DMS53 (cell line): ENCODE data around the gene UPK3B.
A peak's percentile ranks its signal among the peaks of the same experiment; 100 is the strongest.
"Not testable (repeated sequence)": the region's sequence is repeated elsewhere in the genome, so short reads cannot be mapped to it uniquely, and the experiment has no call there.

Experiments used
- DNase-seq: peaks from one replicate; lab custom pipeline; 2025; lab: John Stamatoyannopoulos, UW

UPK3B gene

DNA sequence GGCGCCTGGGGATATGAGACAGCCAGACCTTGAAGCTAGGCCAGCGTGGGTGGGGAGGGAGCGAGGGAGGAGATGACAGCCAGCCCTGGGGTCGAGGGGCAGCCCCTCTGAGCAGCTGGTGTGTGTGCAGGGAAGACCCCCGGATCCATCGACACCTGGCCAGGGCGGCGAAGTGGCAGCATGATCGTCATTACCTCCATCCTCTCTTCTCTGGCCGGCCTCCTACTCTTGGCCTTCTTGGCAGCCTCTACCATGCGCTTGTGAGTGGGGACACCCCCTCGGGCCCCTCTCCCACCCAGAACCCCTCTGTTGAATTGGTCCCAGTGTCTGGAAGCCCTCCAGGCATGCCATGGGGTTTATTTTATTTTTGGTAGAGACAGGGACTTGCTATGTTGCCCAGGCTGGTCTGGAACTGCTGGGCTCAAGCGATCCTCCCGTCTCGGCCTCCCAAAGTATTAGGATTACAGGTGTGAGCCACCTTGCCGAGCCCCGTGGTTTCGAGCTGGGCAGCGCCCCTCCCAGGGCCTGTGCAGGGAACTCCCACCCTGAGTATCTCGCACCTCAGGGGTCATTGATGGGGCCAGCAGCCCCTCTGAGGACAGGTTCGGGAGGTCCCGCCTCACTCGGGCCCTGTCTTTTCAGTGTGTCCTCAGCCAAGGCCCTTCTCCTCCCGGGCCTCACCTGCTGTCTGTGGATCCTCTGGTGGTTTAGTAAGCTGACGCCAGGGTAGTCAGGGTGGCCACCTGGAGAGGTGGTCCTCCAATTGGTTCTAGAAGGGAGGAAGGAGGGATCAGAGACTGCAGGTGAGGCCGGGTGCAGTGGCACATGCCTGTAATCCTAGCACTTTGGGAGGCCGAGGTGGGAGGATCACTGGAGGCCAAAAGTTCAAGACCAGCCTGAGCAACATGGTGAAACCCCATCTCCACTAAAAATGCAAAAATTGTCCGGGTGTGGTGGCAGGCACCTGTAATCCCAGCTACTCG, 3.8 kb downstream of the UPK3B start:
- no peak for DNase-seq

DNA sequence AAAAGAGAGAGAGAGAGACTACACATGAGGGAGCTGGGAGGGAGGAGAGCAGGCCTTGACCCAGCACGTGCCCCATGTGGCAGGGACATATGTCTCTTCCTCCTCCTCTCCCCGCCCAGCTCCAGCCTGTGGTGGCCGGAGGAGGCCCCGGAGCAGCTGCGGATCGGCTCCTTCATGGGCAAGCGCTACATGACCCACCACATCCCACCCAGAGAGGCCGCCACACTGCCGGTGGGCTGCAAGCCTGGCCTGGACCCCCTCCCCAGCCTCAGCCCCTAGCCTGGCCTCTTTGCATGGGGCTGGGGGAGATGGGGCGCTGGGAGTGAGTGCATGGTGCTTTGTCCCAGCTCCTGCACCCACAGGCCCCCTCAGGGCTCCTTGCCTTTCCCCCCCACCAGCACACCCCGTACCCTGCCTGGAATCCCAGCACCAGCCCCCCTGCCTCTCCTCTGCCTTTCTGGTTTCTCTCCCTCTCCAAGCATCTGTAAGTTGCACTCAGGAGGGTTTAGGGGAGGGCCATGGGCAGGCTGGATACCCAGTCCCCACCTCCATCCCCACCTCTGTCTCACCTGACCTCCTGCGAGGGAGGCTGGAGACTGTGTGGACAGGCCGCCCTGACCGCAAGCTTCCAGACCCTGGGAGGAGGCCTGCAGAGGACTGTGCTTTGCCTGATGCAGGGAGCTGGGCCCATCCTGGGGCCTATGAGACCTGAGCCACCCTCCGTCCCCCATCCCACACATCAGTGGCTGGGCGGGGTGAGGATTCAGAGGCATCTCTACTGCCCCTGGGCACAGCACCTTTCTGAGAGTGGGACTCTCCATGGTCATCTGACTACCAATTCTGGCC, 4.8 kb downstream of the UPK3B start:
- no peak for DNase-seq

DNA sequence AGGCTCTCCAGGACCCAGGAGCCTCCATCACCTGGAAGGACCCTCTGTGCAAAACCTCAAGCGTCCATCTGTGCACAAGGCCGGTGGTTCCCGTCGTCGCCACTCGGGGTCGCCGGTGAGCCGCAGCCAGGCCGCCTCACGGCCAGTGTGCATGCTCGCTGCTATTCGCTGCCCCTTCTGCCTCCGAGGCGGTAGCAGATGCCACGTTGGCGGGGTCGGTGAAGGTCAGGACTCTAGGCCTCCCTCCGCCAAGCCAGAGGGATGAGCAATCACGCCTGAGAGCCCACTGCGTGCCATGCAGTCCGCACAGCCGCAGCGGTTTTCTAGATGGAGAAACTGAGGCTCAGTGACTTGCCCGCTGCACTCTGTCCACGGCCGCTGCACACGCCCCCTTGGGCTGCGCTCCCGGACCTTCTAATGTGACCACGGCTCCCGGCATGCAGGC, 5.7 kb downstream of the UPK3B start:
- DNase-seq = no peak

DNA sequence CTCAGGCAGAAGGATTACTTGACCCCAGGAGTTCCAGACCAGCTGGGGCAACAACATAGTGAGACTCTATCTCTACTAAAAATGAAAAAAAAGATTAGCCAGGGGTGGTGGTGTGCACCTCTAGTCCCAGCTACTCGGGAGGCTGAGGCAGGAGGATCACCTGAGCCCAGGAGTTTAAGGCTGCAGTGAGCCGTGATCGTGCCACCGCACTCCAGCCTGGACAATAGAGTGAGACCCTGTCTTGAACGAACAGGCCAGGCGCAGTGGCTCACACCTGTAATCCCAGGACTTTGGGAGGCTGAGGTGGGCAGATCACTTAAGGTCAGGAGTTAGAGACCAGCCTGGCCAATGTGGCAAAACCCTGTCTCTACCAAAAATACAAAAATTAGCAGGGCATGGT, 6.6 kb downstream of the UPK3B start:
- DNase-seq = not testable (repeated sequence)

DNA sequence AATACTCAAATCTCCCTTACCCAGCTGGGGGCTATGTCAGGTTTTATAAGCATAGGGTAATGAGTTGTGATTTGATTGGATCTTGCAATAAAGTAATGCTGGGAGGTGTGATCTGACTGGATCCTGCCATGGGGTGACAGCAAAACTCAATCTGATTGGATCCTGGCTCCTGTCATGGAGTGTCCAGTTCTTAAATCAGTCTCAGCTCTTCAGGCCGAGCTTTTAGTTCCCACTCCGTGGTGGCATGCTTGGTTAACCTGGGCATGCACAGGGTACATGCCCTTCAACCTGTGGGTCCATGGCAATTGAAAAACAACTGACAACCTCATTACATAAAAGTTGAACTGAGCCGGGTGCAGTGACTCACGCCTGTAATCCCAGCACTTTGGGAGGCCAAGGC, 15.8 kb downstream of the UPK3B start:
- not testable (repeated sequence) for DNase-seq

DNA sequence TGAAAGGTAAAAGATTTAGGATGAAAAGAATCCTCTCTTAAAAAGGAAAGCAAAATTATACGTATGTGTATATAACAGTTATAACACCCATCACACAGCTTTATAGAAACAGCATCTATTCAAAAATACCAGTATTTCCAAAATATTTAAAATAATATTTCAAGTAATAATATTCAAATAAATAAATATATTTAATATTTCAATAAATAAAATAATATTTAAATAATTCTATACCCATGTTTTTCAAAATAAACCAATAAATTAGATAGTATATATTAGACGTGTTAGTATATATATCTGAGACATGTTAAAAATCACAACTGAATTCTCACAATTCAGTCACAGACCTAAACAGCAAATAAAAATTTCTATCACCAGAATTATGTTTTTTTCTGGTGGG, 21.3 kb downstream of the UPK3B start:
- not testable (repeated sequence) for DNase-seq

DNA sequence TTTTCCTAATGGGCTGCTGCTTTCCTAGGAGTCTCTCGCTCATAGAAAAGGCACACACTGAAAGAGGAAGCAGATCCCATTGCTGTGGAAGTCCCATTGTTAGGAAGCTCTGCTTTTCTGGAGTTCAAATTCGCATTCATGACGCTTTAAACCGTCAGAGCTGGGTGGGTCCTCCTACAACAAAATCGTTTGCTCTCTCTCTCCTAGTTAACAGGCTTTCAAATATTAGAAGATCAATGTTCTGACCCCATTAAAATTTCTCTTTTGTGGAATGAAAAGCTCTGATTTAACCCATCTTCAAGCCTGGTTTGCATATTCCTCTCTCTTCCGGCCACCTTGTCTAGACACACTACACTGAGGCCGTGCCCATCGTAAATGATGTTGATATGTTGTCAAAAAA, 32.8 kb downstream of the UPK3B start, which contains the start of gene SPDYE16:
TSS of gene SPDYE16 (minus strand) at position 101 of the 400 bp plus-strand sequence. CDS start 1,838 bp downstream, outside the sequence.
- not testable (repeated sequence) for DNase-seq

DNA sequence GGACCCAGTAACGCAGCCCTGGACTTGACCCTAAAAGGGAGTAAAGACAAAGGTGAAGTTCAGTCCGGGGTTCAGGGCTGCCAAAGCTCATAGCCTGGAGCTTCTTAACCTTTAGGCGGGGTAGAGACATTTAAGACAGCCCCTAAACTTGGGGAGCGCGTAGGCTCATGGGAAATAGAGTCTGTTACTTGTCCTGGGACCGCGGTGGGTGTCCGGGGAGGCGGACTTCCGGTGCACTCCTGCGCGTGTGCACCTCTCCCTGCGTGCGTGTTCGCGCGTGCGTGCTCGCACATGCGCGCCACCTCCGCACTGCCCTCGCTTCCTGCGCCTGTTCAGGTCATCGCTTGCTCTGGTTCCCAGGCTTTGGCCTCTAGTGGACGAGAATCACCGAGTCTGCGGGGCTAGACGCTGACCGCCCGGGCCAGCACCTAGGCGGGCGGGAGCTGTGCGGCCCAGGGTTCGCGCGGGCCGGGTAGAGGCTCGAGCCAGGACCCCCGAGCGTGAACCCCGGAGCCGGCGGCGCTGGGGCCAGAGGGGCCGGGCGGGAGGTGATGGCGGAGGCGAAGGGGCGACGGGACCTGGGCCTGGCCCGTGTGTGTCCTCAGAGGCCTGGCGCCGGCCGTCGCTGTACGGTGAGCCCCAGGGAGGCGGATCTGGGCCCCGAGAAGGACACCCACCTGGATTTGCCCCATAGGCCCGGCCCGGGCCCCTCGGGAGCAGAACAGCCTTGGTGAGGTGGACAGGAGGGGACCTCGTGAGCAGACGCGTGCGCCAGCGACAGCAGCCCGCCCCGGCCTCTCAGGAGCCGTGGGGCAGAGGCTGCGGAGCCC, 38.9 kb downstream of the UPK3B start:
- peak; percentile 94 for DNase-seq

DNA sequence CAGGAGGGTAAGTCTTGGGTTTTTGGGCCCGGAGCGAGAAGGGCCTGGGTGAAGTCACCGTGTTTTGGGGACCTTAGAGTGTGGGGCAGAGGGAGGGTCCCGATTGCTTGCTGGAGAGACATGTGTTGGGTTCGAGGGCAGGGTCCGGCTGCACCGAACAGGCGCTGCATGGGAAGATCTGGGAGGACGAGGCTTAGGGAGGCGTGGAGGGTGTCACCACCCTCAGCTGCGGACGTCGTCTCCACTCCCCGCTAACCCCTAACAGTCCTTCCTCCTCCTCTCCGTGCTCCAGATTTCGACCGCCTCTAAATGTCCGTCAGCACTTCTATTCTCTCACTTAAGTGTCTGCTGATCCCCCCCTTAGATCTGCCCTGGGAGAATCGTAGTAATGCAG, 39.5 kb downstream of the UPK3B start:
- DNase-seq = not testable (repeated sequence)

DNA sequence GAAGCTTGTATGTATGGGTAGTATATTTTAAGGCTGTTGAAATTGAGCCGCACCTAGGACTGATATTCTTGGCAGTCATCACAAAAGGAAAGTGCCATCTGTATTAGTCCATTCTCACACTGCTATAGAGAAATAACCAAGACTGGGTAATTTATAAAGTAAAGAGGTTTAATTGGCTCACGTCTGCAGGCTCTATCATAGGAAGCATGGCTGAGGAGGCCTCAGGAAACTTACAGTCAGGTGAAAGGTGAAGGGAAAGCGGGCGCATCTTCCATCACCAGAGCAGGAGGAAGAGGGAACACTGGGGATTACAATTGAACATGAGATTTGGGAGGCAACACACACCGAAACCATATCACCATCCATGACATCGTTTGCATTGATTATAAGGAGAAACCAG, 41.6 kb downstream of the UPK3B start:
- not testable (repeated sequence) for DNase-seq

DNA sequence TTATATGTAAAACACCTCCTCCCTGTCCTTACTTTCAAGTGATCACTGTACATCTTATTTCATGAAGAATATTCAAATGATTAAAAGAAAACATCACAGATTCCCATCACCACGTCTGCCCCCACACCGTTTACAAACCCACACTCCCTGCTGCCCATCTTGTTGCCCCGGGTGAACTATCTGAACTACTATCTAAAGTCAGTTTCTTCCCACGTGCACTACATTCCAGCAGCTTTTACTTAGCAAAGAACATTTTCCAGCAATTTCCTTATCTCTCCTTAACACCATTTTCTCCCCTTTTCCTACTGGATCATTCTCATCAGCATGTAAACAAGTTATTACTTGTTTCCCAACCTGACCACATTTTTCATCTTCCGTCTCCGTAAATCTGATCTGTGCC, 49.3 kb downstream of the UPK3B start:
- not testable (repeated sequence) for DNase-seq

DNA sequence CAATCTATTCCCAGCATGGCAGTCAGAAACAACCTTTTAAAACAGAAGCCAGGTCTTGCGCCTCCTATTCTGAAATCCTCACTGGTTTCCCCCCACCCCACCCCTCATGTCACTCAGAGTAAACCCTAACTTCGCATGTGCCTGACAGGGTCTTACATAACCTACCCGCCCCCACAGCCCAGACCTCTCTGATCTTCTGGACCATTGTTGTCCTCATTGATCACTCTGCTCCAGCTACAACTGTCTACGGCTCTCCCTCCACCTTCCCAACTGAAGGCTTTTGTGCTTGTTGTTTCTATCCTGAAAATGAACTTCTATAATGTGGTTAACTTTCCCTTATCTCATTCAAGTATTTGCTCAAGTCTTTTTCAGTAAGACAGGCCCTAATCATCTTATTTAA, 49.8 kb downstream of the UPK3B start:
- not testable (repeated sequence) for DNase-seq

DNA sequence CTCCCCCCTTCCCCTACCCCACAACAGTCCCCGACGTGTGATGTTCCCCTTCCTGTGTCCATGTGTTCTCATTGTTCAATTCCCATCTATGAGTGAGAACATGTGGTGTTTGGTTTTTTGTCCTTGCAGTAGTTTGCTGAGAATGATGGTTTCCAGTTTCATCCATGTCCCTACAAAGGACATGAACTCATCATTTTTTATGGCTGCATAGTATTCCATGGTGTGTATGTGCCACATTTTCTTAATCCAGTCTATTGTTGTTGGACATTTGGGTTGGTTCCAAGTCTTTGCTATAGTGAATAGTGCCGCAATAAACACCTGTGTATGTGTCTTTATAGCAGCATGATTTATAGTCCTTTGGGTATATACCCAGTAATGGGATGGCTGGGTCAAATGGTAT, 51.0 kb downstream of the UPK3B start:
- not testable (repeated sequence) for DNase-seq

DNA sequence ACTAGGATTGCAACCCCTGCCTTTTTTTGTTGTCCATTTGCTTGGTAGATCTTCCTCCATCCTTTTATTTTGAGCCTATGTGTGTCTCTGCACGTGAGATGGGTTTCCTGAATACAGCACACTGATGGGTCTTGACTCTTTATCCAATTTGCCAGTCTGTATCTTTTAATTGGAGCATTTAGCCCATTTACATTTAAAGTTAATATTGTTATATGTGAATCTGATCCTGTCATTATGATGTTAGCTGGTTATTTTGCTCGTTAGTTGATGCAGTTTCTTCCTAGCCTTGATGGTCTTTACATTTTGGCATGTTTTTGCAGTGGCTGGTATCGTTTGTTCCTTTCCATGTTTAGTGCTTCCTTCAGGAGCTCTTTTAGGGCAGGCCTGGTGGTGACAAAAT, 54.6 kb downstream of the UPK3B start:
- DNase-seq = not testable (repeated sequence)
